Left ventricle myocardium inferior (tissue), 1 donor: ENCODE results near the gene ERP29. TPM values are rescaled to one million over a fixed set of nuclear protein-coding genes. Genes with fewer than 3 reads are reported as not detected.
A peak's percentile ranks its signal among the peaks of the same experiment; 100 is the strongest.

ENCODE experiments used
- DNase-seq: peaks from one replicate; pipeline ENCODE4 v3.0.0-alpha.2; 2020
- H3K27ac ChIP-seq: fragments of 200-600 bp; replicated peaks from 2 replicates; pipeline ENCODE4 v1.8.0; 2021
- H3K27me3 ChIP-seq: fragments of 200-600 bp; 2 replicates; pipeline ENCODE4 v1.8.0; 2021; ENCODE audit warnings: low read depth
- H3K36me3 ChIP-seq: fragments of 200-600 bp; 2 replicates; pipeline ENCODE4 v1.8.0; 2021
- H3K4me1 ChIP-seq: fragments of 200-600 bp; 2 replicates; pipeline ENCODE4 v1.8.0; 2021
- H3K4me3 ChIP-seq: fragments of 200-600 bp; 2 replicates; pipeline ENCODE4 v1.8.0; 2021; ENCODE audit warnings: mild to moderate bottlenecking, moderate library complexity
- H3K9me3 ChIP-seq: fragments of 200-600 bp; replicated peaks from 2 replicates; pipeline ENCODE4 v1.8.0; 2021
- CTCF ChIP-seq: fragments of 200-600 bp; IDR thresholded peaks from 2 replicates; pipeline ENCODE4 v1.8.0; 2021; ENCODE audit warnings: antibody characterized with exemption, mild to moderate bottlenecking, borderline replicate concordance
- intact Hi-C: fragments of 100-400 bp; cut with micrococcal nuclease; formaldehyde crosslinking; loops from one replicate; pipeline ENCODE4 v1.11.0; 2022
- total RNA-seq: library from RNA; stranded (reverse); fragmentation: NEBNext Ultra II Directional; extraction: Animal tissue kit (Norgen Biotek cat#: 25700); gene quantifications from one replicate; pipeline ENCODE4 v1.2.1, GENCODE V29; 2021
- donor health status: DM: no; HTN: yes; CAD: no; lungs with severe emphysema.

Gene ERP29
- total RNA-seq, 1 donor from 2014 or later, result 49.3 TPM

DNA sequence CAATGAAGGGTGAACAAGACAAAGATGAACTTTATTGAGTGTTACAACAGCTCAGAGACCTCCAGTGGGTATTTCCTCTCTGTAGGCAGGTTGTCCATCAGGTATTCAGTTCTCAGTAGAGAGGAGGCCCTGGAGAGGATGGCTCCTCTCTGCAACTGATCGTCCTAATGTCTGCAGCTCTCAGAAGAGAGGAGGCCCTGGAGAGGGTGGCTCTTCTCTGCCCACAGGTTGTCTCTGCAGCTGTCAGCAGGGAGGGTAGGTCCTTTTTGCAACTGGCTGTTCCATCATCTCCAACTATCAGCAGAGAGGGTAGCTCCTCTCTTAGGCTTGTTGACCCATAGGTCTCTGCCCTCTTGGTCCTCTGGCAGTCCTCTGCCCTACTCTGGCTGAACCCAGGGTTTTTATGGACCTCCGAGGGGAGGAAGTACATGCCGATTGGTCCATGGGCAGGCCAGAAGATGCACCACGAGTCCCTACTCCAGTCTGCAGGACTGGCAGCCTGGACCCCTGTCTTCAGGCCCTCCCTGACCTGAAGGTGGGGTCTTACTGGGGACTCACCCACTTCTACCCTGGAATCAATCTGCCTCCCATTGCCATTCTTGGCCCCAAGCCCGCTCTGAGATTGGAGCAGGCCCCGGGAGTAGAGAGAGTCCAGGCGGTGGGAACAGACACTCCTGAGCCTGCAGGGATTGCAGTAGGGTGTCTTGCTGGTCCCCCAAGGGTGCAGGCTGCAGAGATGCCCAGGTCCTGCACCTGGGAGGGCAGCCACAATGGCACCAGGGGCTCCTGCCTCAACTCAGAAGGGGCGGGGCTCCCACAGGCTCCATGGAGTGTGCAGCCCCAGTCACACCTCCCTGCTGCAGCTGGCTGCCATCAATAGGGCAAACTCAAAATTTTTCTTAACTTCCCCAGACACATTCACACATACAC lies 2.5 kb upstream of the ERP29 start:
- Histone ChIP-seq H3K27me3 (no peaks in the 10 kb centered on the region), H3K9me3 (no peaks in the 10 kb centered on the region), H3K27ac (no peak overlapping the region), H3K4me3 (no peak overlapping the region), H3K36me3 (peaks cover 3% of the 10 kb centered on the region), H3K4me1 (peaks cover 39% of the 10 kb centered on the region)
- intact Hi-C loops, result no loop called here
- no peak for TF ChIP-seq CTCF
- DNase-seq, result no peak

DNA sequence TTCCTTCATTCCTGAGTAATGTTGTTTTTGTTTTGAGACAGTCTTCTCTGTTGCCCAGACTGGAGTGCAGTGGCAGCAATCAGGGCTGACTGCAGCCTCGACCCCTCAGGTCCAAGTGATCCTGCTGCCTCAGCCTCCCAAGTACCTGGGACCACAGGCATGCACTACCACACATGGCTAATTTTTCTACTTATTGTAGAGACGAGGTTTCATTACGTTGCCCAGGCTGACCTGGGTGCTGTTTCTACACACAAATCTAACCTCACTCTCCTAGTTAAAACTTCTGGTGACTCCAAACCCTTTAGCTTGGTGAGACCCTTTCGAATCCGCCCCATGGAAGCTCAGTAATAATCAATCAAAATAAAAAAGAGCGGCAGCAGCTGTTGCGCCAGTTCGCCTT lies 1.5 kb upstream of the ERP29 start:
- H3K9me3 ChIP-seq, result no peaks in the 10 kb centered on the region
- no peaks in the 10 kb centered on the region for H3K27me3 ChIP-seq
- no peak for DNase-seq
- no peak for TF ChIP-seq CTCF
- peaks cover 41% of the 10 kb centered on the region for H3K4me1 ChIP-seq
- H3K4me3 ChIP-seq, result peak overlapping the region; percentile 86
- intact Hi-C loops, result no loop called here
- peak overlapping the region; percentile 95 for H3K27ac ChIP-seq
- H3K36me3 ChIP-seq, result peaks cover 13% of the 10 kb centered on the region

DNA sequence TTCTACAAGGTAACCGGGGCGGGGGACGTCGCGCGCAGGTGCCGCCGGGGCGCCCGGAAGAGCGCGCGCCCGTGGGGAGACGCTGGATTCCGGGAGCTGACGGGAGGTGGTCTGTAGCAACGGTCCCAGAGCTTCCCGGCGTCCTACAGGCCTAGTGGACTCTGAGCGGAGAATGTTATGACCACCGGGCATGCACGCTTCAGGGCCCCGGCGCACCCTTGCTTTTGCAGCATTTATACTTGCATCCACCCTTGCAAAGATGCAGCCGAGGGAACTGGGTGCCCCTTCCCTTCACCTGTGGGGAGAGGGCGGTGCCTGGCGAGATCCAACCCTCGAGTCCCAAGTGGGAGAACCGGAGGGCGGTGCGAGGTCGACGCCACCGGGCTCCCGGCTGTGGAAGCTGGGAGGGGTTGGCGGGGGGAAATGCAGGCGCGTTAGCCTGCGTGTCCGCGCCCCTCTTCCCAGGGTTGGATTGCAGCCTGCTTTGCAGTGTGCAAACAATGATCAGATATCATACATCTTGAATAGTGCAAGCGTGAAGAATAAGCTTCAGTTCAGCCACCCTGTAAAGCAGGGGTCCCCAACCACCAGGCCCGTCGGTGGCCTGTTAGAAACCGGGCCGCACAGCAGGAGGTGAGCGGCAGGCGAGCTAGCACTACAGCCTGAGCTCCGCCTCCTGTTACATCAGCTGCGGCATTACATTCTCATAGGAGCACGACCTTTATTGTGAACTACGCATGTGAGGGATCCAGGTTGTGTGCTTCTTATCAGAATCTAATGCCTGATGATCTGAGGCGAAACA lies 576 bp downstream of the ERP29 start:
- Histone ChIP-seq H3K27me3 (no peaks in the 10 kb centered on the region), H3K27ac (peak overlapping the region; percentile 95), H3K4me1 (peaks cover 55% of the 10 kb centered on the region), H3K36me3 (peaks cover 16% of the 10 kb centered on the region), H3K4me3 (peak overlapping the region; percentile 86), H3K9me3 (no peaks in the 10 kb centered on the region)
- peak; percentile 28 for TF ChIP-seq CTCF
- intact Hi-C loops, result no loop called here
- DNase-seq, result peak; percentile 41

GRCh38 chr12:112015938-112016337 lies 2.7 kb downstream of the ERP29 start:
- TF ChIP-seq CTCF, result no peak
- no peak overlapping the region for H3K27ac ChIP-seq
- no peak for DNase-seq
- no peaks in the 10 kb centered on the region for H3K27me3 ChIP-seq
- intact Hi-C loops, result no loop called here
- no peaks in the 10 kb centered on the region for H3K9me3 ChIP-seq
- H3K4me3 ChIP-seq, result no peak overlapping the region
- peaks cover 56% of the 10 kb centered on the region for H3K4me1 ChIP-seq
- H3K36me3 ChIP-seq, result peaks cover 28% of the 10 kb centered on the region

GRCh38 chr12:112017041-112017440 lies 3.8 kb downstream of the ERP29 start:
- Histone ChIP-seq H3K4me1 (peaks cover 45% of the 10 kb centered on the region), H3K36me3 (peaks cover 38% of the 10 kb centered on the region), H3K9me3 (no peaks in the 10 kb centered on the region), H3K4me3 (no peak overlapping the region), H3K27ac (no peak overlapping the region), H3K27me3 (no peaks in the 10 kb centered on the region)
- DNase-seq, result no peak
- TF ChIP-seq CTCF, result no peak
- intact Hi-C loops, result no loop called here
